ENCODE measurements around the gene RINL.
"Not testable (repeated sequence)": the region's sequence is repeated elsewhere in the genome, so short reads cannot be mapped to it uniquely, and the experiment has no call there.

The RINL gene

GRCh38 chr19:38904581-38905539 is 26.8 kb upstream of the RINL start:
- no peak for DNase-seq

DNA sequence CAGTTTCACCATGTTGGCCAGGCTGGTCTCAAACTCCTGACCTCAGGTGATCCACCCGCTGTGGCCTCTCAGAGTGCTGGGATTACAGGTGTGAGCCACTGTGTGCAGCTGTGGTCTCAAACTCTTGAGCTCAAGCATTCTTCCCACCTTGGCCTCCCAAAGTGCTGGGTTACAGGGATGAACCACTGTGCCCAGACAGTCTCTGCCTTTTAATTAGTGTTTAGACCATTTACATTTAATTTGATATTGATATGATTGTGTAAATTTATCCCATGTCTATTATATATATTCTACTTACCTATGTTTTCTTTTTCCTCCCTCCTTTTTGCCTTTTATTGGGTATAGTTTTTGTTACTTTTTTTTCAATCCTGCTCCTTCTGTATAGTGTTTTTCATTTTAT is 23.6 kb upstream of the RINL start:
- DNase-seq, result no peak

DNA sequence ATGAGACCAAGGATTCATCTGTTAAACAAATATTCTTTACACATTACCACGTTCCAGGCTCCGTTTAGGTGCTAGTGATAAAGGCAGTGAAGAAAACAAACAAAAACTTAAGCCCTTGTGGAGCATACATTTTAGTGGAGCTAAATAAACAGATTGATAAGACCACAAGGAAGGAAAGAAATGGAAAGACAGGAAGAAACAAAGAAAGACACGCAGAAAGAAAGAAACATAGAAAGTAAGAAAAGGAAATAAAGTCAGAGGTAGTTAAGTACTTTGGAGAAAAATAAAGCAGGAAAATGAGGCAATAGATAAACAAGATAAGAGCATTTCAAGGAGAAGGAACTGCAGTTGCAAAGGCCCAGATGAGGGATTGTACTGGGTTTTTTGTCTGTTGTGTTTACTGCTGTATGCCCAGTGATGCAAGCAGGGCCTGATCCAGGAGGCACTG is 22.7 kb upstream of the RINL start:
- DNase-seq, result no peak

- no peak for DNase-seq
Observed at GRCh38 chr19:38900202-38900629, 22.1 kb upstream of the RINL start.

DNA sequence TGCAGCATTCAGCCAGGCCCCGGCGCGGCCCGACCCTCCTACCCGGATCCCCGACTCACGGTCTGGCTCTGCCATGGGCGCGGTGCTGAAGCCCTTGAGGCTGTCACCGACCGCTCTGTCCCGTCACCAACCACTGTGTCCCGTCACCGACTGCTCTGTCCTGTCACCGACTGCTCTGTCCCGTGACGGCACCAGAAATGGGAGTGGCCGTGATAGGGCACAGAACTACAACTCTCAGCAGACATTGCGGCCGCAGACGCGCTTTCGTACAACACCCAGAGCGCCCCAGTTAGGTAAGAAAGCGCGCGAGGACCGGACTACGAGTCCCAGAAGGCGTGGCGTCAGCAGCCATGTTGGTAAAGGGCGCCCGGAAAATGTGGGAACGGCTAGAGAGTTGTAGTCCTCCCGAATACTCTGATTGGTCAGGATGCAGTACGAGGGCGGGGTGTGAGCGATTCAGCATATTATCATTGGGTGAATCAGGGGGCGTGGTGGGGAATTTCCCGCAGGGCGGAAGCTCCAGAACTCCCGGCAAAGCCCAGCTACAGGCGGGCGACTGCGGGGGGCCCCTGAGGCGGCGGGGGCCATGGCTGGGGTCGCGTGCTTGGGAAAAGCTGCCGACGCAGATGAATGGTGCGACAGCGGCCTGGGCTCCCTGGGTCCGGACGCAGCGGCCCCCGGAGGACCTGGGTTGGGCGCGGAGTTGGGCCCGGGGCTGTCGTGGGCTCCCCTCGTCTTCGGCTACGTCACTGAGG is 21.5 kb upstream of the RINL start, which contains the start of the genes NFKBIB and SIRT2:
Gene NFKBIB (plus strand): TSS at position 523 of the 755 bp plus-strand sequence. CDS start 64 bp downstream, at position 587.
Gene SIRT2 (minus strand): TSS at position 172 of the 755 bp plus-strand sequence. CDS start 97 bp downstream, at position 75.
- DNase-seq, result peak; percentile 98

DNA sequence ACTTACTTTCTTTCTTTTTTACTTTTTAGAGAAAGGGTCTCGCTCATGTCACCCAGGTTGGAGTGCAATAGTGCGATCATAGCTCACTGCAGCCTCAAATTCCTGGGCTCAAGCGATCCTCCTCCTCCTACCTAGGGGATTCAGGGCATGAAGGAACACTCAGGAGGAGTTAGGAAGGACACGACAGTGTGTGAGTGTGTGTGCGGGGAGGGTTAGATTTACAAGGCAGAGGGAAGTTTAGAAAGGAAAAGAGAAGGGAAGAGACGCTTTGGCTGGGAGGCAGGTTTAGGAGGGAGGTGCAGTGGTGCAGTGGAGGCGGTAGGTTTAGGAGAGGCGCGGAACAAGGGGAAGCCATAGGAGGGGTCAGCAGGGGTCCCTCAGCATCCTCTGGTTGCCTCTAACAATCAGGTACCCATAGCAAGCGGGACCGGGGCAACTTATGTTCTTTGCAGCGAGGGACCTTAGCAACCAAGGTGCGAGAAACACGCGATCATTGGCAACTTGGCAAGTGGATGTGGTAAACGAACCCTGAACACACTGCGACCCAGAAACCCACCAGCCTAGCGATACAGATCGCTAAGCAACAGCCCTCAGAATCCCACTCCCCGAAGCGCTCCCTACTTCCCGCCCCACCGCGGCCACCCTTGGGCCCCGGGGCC is 20.8 kb upstream of the RINL start:
- DNase-seq, result no peak

GRCh38 chr19:38894968-38895367 is 16.9 kb upstream of the RINL start:
- no peak for DNase-seq

GRCh38 chr19:38893341-38893771 is 15.3 kb upstream of the RINL start:
- DNase-seq, result no peak

GRCh38 chr19:38892841-38893240 is 14.8 kb upstream of the RINL start:
- no peak for DNase-seq

DNA sequence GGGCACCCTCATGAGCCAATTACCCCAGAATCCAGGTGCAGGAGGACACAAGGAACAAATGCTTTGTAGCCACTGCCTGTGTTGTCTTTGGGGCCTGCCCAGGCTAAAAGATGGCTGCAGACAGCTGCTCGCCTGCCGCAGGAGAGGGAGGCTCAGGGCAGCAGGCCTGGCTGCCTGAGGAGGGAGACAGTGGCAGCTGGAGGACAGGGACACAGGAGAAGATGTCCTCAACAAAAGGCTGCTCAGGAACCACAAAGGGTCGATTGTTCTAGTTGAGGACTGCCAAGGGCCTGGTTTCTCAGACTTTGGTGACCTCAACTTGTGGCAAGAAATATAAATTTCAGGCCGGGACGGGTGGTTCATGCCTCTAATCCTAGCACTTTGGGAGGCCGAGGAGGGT is 13.7 kb upstream of the RINL start:
- DNase-seq, result no peak

DNA sequence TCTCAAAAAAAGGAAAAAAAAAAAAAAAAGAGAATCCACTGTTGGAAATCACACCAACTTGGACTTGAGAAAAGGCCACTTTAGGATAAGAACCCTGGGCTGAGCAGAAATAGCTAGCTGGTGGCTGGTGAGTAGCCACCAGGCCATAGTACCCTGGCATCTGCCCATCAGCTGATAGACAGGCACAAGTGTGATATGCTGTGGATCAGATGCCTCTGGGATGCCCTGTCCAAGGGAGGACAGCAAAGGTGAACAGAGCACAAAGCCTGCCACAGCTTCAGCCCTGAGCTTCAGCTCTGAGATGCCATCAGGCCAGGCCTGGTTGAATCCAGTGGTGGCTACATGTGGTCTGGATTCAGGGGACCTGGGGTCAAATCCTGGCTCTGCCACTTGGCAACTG is 12.6 kb upstream of the RINL start:
- DNase-seq, result no peak

GRCh38 chr19:38889803-38890202 is 11.7 kb upstream of the RINL start:
- DNase-seq, result no peak

- no peak for DNase-seq
Observed at GRCh38 chr19:38888876-38889275, 10.8 kb upstream of the RINL start.

- DNase-seq, result not testable (repeated sequence)
Observed at GRCh38 chr19:38884691-38885090, 6.6 kb upstream of the RINL start.

- DNase-seq, result no peak
Observed at GRCh38 chr19:38883286-38883685, 5.2 kb upstream of the RINL start.

- no peak for DNase-seq
Observed at GRCh38 chr19:38880882-38881609, 3.0 kb upstream of the RINL start.

DNA sequence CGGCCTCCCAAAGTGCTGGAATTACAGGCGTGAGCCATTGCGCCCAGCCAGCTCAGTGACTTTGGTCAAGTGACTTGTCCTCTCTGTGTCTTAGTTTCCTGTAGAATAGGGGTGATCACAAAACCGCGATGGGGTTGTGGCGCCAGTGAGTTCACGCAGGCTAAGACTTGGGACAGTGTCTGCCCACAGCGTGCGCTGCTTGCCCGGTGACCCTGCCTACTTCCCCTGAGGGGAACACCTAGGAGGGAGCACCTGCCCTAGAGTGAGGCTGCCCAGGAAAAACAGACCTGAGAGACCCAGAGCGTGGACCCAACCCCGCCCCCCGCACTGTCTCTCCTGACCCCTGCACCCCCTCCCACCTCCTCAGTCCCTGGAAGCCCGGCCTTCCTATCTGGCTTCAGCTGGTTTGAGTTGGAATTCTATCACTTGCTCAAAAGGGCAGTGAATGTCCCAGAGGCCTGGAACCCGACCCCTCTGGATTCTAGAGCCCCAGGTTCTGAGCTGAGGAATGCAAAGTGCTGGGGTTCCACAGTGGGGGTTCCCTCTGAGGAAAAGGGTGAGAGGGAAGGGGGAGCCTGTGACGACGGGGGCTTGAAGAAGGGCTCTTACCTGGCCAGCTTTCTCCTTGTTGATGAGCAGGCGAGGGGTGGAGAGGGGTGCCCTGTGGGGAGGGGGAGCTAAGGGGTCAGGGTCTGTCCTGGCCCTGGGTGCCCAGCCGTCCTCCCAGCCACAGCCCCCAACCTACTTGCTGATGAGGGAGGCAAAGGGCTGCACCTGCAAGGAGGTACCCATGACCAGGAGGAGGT is 2.2 kb upstream of the RINL start:
- no peak for DNase-seq

GRCh38 chr19:38879400-38879751 is 1.3 kb upstream of the RINL start:
- no peak for DNase-seq

DNA sequence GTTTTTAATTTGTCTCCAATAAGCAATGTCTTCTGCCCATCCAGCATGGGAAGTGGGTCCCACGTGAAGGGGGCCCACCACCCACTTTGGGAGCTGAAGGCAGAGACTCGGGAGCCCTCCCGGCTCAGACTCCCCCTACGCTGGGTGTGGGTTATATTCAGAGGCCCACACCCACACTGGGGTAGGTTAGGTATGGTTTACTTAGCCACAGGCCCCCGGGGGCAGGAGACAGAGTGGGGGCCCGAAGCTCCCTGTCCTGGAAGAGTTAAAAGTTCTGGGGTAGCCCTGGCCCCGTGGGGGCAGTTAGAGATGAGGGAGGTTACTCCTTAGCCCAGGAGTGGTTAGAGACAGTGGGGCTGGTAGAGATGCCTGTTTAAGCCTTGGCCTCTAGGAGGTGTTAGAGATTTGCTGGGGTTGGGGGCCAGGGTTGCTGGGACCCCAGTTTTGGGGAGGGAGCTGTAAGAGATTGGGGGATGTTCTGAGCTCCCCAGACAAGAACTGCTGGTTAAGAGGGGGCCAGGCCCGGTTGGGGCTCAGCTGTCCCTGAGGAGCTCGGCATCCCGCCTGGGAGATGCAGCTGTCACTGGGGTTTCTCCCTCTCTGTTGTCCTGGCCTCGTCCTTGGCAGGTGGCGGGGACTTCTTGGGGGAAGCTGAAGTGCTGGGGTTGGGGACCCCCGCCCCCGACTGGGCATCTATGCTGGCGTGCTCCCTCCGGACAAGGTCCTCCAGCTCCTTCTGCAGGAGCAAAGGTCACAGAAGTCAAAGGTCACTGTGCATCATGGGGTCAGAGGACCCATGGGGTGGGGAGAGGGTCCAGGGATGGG is 712 bp upstream of the RINL start:
- DNase-seq, result no peak

DNA sequence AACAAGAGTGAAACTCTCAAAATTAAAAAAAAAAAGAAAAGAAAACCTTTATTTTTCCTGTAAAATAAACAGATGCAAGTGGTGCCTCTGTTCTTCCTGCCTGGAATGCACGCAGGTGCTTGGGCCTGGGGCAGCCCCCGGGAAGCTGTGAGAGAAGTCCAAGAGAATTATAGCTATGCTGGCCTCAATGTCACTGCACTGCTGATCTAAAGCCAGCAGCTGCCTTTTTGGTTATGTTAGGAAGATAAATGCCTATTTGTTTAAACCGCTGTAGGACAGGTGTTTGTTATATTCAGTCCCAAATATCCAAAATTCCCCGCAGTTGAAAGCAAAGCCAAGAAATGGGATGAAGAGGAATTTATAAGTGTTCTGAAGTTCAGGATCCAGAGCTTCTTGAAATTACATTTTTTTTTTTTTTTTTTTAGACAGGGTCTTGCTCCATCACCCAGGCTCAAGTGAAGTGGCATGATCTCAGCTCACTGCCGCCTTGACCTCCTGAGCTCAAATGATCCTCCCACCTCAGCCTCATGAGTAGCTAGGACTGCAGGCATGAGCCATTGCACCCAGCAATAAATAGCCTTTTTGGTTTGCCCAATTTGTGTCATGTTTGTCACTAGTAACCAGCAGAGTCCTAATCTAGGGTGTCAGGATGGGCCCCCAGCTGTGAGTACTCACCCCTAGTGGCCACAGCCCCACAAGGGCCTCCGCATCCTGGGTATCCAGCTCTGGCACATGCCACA is 2.2 kb downstream of the RINL start:
- DNase-seq, result no peak

All from NCI-H2107 (cell line).